Prostate gland (tissue), 2 donors: ENCODE data around the gene ARPC1A. TPM values are rescaled to one million over a fixed set of nuclear protein-coding genes. Genes with fewer than 3 reads are reported as not detected.
"Not testable (repeated sequence)": the region's sequence is repeated elsewhere in the genome, so short reads cannot be mapped to it uniquely, and the experiment has no call there.

Experiments used
- DNase-seq: peaks from one replicate; pipeline ENCODE4 v3.0.0-alpha.2; 2019; ENCODE audit warnings: low spot score
- H3K27ac ChIP-seq, 2 donors: fragments of 200-600 bp; sonication (generic); 2 replicates each; pipeline ENCODE4 v1.5.1; 2017 to 2019
- H3K27me3 ChIP-seq: fragments of 200-600 bp; sonication (generic); replicated peaks from 2 replicates; pipeline ENCODE4 v1.5.1; 2019; ENCODE audit not compliant: insufficient read depth
- H3K36me3 ChIP-seq, 2 donors: fragments of 200-600 bp; sonication (generic); 1 replicate in 1 of 2; 2 replicates in 1 of 2; pipeline versions ENCODE4 v1.5.1 to v1.8.1; 2017 to 2019
- H3K4me1 ChIP-seq: fragments of 200-600 bp; sonication (generic); replicated peaks from 2 replicates; pipeline ENCODE4 v1.5.1; 2019
- H3K4me3 ChIP-seq, 2 donors: fragments of 200-600 bp; sonication (generic); 2 replicates each; pipeline ENCODE4 v1.5.1; 2017 to 2019
- H3K9me3 ChIP-seq: fragments of 200-600 bp; sonication (generic); 2 replicates; pipeline ENCODE4 v1.5.1; 2017
- CTCF ChIP-seq, 4 experiments: fragments of 200-600 bp in 2 of 4; fragments of 450-650 bp in 2 of 4; sonication (generic) in 2 of 4; IDR thresholded peaks; 1 replicate in 3 of 4; 2 replicates in 1 of 4; pipeline ENCODE4 v1.5.1; 2016 to 2019; ENCODE audit warnings: antibody characterized with exemption in 4 of 4, mild to moderate bottlenecking in 2 of 4, moderate library complexity in 2 of 4
- WGBS: methylation state at CpG from one replicate; pipeline ENCODE4 v1.1.5; 2018; 5-methylcytosine and 5-hydroxymethylcytosine counted together
- intact Hi-C: fragments of 100-400 bp; cut with DNase I; formaldehyde crosslinking; loops from one replicate; pipeline ENCODE4 v1.14.2; 2022
- total RNA-seq, 2 donors: library from RNA; depleted of rRNA; stranded (reverse); fragments of >200 nt; gene quantifications; one replicate each; pipeline ENCODE4 v1.1.0, GENCODE V29; 2016

ARPC1A gene
- total RNA-seq, 2 donors from 2014 or later = 119 to 136 TPM

- intact Hi-C loops, H3K9me3 ChIP-seq, H3K27me3 ChIP-seq, H3K4me1 ChIP-seq, H3K27ac ChIP-seq, H3K4me3 ChIP-seq: not testable (repeated sequence)
- H3K36me3 ChIP-seq = peaks cover 31 to 59% of the 10 kb centered on the region in 2 donors
- peak in 3 of 4 experiments; percentile 31 to 61 (median 57) for TF ChIP-seq CTCF (IDR thresholded peaks at IDR 0.05)
- DNase-seq = peak; percentile 39
- 70% methylated on average over 17 of the region's 17 CpGs for WGBS
These were observed 89.9 kb downstream of the ARPC1A start for GRCh38 chr7:99415513-99416127.

Other genes starting within 250 kb of the ARPC1A start
- 10 to 100 TPM; 15.4 to 25.1 TPM for gene SMURF1, start 181.8 kb upstream of the ARPC1A start, total RNA-seq
- gene KPNA7, start 117.8 kb upstream of the ARPC1A start, total RNA-seq = under 1 TPM in 1 of 2 donors, not detected in 1; 0.91 TPM
- under 1 TPM in 1 of 2 donors, not detected in 1; 0.97 TPM for gene MYH16, start 53.1 kb upstream of the ARPC1A start, total RNA-seq
- 10 to 100 TPM; 85.4 to 86.5 TPM for gene ARPC1B, start 48.8 kb downstream of the ARPC1A start, total RNA-seq
- gene PDAP1, start 82.7 kb downstream of the ARPC1A start, total RNA-seq = 100 to 1,000 TPM in 1 of 2 donors, 10 to 100 TPM in 1; 98.6 to 103 TPM
- 10 to 100 TPM; 73.8 to 78.3 TPM for gene BUD31, start 83.1 kb downstream of the ARPC1A start, total RNA-seq
- gene PTCD1, start 112.9 kb downstream of the ARPC1A start, total RNA-seq = 10 to 100 TPM in 1 of 2 donors, 1 to 10 TPM in 1; 9.1 to 11.8 TPM
- gene CPSF4, start 113.0 kb downstream of the ARPC1A start, total RNA-seq = 10 to 100 TPM; 40.4 to 97.4 TPM
- gene ATP5MF, start 140.3 kb downstream of the ARPC1A start, total RNA-seq = 100 to 1,000 TPM; 797 to 850 TPM
- 10 to 100 TPM; 20.6 to 25.2 TPM for gene ZNF789, start 147.0 kb downstream of the ARPC1A start, total RNA-seq
- 10 to 100 TPM; 37.4 to 37.8 TPM for gene ZNF394, start 174.4 kb downstream of the ARPC1A start, total RNA-seq
- gene ZKSCAN5, start 178.8 kb downstream of the ARPC1A start, total RNA-seq = 10 to 100 TPM in 1 of 2 donors, 1 to 10 TPM in 1; 7.8 to 13.2 TPM
- gene FAM200A, start 226.2 kb downstream of the ARPC1A start, total RNA-seq = 10 to 100 TPM in 1 of 2 donors, 1 to 10 TPM in 1; 5.5 to 11.2 TPM
- 100 to 1,000 TPM in 1 of 2 donors, 10 to 100 TPM in 1; 79.7 to 112 TPM for gene ZNF655, start 232.7 kb downstream of the ARPC1A start, total RNA-seq